Pulmonary artery endothelial cell (primary cell): ENCODE data around the gene TIAM1. TPM values are rescaled to one million over a fixed set of nuclear protein-coding genes. Genes with fewer than 3 reads are reported as not detected.

ENCODE experiments used
- DNase-seq: peaks from one replicate; pipeline ENCODE4 v3.0.0-alpha.2; 2011; ENCODE audit warnings: low read depth, low spot score
- total RNA-seq: library from RNA; depleted of rRNA; stranded (reverse); fragments of >200 nt; gene quantifications from 2 replicates; pipeline ENCODE4 v1.2.3, GENCODE V29; 2014

The TIAM1 gene
- total RNA-seq, 1 donor from 2014 or later: under 0.01 TPM

DNA sequence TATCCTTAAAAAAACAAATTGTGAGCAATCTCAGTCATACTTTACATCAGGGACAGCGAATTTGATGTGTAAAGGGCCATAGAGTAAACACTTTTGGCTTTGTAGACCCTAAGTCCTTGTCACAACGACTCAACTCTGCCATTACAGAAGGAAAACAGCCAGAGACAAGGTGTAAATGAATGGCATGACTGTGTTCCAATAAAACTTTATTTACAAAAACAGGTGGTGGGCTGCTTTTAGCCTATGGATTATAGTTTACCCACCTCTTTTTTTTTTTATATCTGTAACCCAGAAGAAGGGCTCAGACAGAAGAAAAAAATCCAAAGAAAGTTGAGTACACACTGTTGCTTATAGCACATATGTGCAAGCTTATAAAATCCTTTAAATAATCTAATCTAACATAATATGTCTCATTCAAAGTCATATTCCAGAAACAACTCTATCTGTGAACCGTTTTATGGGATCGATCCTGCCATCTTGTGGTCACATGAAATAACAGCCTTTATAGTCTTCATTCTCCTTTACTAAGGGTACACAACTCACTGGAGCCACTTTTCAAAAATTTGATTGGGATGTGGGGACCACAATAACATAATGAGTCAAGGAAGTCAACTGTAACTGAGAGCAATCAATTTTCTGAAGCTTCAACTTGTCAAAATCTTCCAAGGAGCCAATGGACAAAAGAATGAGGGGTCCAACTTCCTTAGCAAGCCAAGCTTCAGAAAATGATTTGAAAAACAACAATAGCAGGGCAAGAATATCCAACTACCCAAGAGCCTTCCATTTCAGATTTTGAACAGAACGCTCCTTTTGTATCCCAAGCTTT lies 163.6 kb downstream of the TIAM1 start:
- no peak for DNase-seq

DNA sequence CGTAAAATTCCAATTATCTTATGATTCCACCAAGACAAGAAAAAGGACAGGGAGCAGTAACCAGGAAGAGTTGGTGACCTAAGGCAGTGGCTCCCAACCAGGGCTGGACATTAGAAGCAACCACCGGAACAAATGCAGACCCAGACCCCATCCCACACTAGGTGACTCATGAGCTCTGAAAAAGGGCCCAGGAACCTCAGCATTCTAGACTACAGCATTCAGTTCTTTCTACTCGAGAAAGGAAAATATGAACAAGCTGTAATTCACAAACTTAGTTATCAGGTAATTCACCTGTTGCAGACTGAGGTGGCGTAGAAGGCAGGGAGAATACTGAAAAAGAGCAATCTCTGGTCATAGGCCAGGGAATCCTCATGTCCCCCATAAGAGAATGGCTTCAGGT lies 167.3 kb downstream of the TIAM1 start:
- DNase-seq: no peak

DNA sequence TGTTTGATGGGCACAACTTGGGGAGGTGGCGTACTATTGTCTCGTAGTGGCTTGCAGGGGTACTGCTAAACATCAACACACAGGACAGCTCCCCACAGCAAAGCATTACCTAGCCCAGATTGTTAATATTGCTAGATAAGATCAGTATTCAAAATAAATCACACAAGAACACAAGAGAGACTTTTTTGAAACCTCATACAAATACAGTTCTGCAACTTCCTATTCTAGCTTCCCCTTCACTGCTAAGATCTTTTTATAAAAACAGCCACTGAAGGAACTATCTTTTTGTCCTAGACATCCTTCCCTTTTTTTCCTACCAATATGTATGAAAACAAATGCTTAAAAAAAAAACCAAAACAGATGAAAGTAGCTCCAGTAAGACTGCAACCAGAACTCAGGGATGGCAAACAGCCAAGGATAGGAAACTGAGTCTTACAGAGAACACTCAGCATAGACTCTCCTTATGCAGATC lies 167.9 kb downstream of the TIAM1 start:
- no peak for DNase-seq

DNA sequence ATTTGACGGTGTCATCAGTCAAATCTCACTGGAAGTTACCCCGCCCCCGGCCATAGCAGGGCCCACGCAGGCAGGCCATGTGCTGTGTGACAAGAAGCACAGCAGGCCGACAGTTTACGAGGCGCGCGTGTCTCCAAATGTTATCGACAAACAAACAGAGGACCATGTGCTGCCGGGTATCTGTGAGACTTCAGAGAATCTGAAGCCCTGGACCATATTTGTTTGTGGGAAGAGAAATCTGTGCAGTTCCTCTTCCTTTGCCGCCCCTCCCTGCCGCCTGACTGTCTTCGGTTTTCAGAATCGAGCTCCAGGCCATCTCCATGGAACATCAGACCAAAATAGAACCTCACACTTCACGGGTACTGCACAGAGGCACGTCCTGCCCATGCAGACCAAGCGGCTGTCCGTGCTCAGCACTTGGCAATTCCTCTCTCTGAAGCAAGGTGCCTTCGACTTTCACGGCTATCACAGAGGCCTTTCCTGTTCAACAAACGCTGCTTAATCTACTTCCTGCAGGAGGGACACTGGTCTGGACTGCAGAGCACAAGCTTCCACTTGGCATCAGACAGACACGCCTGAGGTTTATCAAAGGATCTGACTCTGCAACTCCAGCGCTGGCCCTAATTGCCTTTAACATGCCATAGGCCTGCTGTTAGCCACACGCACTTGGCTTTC lies 170.0 kb downstream of the TIAM1 start:
- peak; percentile 4 for DNase-seq

DNA sequence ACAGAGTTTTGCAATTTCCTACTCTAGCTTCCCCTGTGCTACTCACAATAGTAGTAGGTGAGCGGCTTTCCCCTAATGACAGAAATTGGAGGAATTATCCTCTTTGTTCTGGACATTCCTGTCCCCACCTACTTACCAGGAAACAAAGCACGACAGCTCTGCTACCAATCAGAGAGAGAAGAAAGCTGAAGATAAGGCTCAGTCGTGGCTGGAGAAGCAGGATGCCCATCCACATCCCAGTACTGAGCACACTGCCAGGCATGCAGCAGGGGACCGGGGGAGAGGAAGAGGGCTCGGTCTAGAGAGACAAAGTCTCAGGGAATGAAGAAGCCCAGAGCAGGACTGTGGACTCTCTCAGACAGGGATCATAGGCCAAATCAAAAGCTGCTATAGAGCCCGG lies 171.7 kb downstream of the TIAM1 start:
- DNase-seq: no peak

DNA sequence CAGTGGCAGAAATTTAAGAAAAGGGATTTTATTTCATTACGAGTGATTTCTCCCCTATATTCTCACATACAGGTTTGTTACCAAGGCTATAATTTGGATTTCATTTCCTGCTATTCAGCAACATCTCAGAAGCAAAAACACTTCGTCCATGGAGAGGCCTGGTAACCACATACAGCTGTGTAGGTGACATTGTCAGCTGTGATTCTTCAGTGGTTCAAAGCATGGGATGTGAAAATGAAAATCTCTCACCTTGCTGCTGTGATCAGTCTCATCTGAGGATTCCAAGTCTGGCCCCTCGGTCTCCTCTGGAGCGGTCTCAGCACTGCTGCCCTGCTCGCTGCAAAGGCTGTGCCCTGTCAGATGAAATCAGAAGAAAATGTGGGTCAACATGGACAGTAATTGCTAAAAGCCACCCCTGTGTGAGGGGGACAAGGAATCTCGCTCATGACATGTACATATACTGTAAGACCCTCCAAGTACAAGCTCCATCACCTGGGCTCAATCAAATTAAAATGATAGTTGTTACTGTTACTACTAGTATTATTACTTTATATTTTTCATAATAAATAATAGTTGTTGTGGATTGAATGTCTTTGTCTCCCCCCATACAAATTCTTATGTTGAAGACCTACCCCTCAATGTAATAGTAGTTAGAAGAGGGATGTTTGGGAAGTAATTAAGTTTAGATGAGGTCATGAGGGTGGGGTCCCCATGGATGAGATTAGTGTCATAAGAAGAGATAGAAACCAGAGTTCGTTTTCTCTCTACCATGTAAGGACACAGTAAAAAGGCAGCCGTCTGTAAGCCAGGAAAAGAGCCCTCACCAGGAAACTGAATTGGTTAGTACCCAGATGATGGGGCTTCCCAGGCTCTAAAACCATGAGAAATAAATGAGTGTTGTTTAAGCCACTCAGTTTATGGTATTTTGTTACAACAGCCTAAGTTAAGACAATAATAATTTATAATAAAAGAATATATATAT lies 179.1 kb downstream of the TIAM1 start:
- DNase-seq: no peak

DNA sequence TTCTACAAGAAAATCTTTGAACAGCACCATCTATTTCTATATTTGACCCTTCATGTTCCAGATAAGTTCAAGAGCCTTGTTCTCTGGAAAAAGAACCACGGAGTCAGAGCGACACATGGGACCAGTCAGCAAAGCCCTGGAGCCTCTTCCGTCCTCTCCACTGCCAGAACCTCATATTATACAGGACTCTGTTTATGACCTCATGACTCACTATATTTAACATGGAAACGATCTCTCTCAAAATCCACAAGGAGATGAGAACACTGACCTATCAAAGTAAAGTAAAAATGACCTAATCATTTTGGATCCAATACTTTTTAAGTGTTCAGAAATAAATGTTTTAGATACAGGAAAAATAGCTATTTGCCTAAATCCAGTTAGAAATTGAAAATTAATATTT lies 181.2 kb downstream of the TIAM1 start:
- no peak for DNase-seq

DNA sequence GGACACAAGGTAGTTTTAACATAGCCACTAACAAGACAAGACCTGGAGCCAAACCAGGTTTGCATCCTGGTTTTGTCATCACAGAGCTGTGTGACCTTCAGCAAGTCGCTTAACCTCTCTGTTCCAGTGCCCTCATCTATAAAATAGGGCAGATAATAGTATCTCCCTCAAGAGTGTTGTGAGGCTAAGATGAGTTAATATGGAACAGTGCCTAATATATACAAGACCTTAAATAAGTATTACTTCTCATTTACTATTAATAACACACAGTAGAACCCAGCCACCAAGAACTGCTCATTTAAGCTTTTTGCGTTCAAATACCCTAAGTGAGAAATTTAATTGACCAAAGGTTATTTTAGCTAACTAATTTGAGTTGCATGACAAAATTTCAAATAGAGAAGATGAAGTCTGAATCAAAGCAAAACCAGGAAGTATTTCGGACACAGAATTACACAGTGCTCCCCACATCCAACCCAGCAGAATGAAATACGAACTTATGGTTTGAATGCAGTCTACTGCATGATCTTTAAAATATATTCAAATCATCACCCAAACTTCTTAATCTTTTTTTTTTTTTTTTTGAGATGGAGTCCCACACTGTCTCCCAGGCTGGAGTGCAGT lies 181.9 kb downstream of the TIAM1 start:
- DNase-seq: no peak

DNA sequence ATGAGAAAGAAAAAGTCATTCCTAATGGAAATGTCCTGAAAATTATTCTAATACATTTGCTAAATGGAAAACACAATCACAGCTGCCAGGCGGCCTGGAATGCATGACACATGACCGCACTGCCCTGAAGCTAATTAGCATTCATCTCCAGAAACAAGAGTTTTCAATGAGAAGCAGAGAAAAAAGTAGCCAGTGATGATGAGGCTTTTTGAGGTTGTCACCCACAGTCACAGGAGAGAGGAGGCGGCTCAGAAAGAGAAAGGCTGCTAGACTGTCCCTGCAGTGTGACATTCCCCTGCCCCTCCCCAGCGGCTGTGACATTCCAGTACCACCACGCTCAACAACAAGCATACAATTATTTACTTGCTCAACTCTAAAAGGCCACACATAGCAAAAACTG lies 182.9 kb downstream of the TIAM1 start:
- no peak for DNase-seq

DNA sequence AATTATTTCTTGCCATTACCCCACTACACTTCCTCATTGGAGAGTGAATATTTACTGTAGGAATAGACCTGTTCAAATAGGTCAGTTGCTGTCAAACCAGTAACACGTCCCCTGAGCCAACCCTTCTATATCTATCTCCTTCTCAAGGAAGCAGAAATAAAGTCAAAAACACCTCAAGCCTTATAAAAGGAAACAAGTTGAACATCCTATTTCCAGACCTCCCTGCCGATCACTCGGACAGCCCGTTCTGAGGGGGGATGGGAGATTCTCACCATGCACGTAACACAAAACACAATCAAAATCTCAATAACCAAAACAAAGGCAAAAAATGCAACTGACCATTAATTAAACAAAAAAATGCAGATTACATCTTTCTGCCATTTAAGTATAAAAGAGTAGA lies 184.3 kb downstream of the TIAM1 start:
- DNase-seq: no peak

DNA sequence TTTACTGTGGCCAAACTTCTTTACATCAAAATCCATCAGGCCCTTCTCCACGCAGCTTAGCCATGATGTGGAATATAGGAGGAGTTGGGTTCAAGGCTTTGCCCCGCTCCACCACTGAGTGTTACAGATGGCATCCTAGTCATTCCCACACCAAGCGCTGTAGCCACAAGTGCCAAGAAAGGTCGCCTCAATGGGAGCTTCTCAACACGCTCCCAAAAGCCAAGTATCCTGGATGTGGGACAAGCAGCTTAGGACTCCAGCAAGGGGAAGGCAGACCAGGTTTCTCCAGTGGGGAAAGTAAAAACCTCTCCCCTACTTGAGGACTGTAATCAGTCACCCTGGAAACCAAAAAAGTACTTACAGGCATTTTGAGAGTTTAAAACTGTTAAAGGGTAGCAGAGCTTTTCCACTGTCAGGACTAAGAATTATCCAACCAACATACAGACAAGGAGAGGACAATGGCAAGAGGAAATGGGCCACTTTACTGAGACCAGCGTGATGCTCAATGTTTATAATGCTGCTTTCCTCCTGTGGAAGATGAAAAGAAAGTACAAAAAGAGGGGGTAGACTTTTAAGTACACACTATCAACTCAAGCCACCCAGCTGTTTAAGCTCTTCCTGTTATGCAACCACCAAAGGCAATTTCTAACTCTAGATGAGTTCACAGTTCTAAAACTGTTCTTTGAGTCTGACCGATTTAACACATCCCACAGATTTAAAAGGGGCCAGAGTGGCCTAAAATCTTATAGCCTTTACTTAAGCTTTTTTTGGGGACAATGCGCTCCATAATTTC lies 185.1 kb downstream of the TIAM1 start:
- no peak for DNase-seq

DNA sequence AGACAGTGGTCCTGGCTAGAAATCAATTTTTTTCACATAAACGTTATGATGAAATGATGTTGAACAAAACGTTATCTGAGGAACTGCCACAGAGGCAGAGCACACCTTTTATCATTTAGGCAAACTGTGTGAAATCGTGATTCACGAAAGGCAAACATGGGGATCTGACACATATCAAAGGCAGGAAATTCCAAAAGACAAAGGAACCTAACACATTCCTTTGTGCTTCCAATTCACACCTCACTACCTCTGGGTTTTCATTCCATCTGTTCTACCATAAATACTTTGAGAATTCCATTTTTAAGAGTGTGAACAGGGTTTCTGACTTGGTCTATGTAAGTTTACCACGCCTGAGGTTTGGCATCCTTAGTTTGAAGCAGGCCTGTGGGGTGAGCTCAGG lies 186.3 kb downstream of the TIAM1 start:
- no peak for DNase-seq

DNA sequence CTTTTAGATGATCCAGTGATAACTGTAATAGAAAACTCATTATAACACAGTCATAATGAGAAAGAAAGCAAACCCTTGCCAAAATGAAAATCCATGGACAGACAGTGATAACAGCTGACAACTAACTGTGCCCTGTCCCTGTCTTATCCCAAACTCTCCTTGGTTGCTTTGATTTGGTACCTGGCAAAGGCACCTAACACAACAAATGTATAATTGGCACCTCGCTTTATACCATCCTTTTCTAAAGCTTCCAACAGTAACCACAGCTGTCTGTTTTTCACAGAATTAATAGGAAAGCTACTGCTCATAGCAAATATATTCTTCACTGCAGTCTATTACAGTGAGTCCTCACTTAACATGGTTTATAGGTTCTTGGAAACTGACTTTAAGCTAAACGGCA lies 187.4 kb downstream of the TIAM1 start:
- no peak for DNase-seq

DNA sequence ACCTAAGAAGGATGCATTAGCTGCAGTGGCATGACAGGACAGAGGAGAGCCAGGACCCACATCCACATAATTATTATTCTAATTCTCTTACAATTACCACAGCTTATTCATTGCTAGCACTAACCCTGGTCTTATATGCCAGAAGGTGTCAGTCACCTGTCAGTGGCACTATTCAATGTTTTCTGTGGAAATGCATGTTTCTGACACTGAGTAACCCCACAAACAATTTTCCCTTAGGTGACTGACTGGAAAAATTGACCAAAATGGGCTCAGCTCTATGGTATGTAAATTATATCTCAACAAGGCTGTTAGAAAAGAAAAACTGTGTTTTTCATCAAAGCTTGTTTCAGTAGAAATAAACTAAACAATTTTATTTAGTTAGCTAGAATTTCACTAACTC lies 187.9 kb downstream of the TIAM1 start:
- no peak for DNase-seq

DNA sequence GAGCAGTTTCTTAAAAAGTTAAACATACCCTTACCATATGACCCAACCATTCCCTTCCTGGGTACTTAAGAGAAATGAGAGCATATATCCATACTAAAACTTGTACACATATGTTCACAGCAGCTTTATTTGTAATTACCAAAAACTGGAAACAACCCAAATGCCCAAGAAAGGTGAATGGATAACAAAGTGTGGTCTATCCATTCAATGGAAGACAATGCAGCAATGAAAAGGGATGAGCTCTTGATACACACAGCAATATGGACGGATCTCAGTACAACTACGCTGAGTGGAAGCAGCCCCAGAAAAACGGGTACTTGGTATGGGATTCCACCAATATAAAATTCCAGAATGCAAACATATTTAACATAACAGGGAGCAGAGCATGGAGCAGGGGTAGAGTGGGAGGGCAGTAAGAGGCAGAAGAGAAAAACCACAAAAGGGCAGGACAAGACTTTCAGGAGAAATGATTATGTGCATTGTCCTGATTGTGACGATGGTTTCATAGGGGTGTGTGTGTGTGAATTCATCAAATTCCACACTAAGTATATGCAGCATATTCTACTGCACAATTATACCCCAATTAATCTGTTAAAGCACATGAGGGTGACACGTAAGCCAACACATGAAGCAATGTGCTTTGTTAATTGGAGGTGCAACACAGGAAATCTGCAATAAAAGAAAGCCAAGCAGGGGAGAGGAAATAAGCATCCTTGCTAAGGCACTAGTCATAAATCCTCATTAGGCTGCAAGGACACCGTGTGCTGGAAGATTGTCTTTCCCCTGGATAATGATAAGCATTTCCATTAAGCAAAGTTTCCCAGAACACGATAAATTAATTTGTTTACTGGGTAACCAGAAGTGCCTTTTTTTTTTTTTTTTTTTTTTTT lies 192.7 kb downstream of the TIAM1 start:
- DNase-seq: no peak

DNA sequence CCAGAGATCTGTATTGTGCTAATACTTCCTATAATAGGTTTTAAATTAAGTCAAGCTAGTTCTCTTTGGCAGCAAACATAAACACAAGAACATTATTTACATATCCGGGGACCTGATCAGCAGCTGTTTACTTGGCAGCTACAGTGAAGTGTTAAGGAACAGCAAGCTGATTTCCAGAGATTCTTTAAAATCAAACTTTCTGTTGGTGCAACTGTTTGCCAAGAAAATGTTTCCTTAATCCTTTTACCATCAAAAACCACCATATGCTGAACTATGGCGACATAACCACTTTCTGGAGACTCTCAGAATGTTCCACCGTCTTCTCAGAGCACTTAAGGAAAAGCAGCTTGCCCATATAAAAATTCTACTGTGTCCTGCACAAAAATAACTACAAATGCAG lies 198.8 kb downstream of the TIAM1 start:
- DNase-seq: no peak

DNA sequence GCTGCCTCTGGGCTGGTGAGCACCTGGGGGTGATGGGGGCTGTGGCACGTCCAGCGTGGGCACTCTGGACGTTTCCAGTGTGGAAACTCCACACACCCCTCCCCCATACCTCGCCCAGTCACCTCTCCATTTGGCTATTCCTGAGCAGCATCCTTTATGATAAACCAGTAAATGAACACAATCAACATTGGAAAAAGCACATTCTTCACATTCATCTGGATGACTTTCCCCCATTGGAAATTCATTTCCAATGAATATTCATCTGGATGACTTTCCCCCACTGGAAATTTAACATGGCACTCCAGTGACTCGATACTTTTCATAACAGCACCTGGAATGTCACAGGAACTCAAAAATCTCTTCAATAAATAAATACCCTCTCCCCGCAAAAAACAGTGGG lies 201.0 kb downstream of the TIAM1 start:
- no peak for DNase-seq

DNA sequence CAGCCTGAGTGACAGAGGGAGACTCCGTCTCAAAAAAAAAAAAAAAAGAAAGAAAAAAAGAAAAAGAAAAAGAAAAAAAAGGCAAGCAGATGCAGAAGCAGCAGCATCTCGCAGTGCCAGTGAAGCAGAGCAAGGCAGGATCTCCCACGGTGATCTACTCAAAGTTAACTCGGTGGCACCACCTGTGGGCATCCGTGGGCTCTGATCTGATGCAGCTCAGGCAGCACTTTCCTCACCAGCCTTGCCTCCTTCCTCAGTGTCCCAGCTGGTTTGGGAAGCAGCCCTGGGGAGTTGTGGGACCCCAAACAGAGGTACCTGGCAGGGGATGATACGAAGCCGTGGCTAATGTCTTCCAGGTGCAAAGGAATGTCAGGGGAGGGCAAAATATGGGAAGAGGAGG lies 201.5 kb downstream of the TIAM1 start:
- no peak for DNase-seq

DNA sequence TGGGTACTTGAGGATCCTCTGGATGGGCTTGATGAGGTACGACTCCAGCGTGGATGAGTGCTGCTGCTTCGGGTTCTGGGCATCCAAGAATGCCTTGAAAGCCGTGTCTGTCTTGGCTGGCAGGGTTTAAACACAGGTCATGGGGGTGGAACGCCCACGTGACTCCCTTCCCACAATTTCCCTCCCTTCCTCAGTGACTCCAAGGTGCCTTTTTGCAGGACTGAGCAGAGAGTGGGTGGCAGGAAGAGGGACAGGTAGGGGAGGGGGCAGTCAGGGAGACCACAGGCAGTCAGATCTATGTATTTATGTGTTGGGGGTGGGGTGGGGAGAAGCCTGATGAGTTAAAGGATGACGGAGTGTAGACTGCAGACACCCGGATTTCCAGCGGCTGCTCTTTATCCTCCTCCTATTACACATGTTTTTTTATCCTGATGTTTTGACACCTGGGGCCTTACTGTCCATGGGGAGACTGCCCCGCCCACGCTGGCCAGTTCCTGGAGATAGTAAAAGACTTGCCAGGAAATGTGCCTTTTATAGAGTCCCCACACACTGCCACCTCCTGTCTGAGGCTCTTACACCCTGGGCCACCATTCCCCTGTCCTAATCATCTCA lies 202.6 kb downstream of the TIAM1 start:
- no peak for DNase-seq
